ENCODE measurements around the gene SFMBT1.

DNA sequence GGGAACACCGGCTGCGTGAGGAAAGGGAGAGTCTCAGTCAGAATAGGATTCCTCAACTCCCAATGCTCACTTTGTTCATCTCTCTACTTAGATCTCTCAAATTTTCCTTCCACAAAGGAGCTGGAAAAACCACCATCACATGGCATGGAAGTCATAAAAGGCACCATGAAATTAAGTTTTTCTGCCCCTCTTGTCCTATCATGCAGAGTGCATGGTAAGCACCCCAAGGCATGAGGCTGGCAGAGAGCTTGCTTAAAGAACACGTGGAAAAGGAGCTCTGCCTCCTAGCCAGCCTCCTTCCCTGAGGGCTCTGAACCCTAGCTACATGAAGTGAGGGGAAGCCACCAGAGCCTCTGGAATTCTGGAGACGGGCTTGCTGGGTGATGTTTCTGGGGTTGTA, 166.3 kb downstream of the SFMBT1 start:
- TF ChIP-seq, protein P1, sequence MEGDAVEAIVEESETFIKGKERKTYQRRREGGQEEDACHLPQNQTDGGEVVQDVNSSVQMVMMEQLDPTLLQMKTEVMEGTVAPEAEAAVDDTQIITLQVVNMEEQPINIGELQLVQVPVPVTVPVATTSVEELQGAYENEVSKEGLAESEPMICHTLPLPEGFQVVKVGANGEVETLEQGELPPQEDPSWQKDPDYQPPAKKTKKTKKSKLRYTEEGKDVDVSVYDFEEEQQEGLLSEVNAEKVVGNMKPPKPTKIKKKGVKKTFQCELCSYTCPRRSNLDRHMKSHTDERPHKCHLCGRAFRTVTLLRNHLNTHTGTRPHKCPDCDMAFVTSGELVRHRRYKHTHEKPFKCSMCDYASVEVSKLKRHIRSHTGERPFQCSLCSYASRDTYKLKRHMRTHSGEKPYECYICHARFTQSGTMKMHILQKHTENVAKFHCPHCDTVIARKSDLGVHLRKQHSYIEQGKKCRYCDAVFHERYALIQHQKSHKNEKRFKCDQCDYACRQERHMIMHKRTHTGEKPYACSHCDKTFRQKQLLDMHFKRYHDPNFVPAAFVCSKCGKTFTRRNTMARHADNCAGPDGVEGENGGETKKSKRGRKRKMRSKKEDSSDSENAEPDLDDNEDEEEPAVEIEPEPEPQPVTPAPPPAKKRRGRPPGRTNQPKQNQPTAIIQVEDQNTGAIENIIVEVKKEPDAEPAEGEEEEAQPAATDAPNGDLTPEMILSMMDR (IDR thresholded peaks at IDR 0.05; ENCODE audit: borderline replicate concordance, extremely low read depth, low read length, poor library complexity, severe bottlenecking): no peak
- TF ChIP-seq EZH2 (IDR thresholded peaks at IDR 0.05; ENCODE audit: borderline replicate concordance, low read depth, low read length, severe bottlenecking): no peak

Data from DND-41 (cell line).